ENCODE results near the gene CFAP74. TPM values are rescaled to one million over a fixed set of nuclear protein-coding genes. Genes with fewer than 3 reads are reported as not detected.

Gene CFAP74
- total and polyA plus RNA-seq, 2 experiments from 2014 or later = not detected

DNA sequence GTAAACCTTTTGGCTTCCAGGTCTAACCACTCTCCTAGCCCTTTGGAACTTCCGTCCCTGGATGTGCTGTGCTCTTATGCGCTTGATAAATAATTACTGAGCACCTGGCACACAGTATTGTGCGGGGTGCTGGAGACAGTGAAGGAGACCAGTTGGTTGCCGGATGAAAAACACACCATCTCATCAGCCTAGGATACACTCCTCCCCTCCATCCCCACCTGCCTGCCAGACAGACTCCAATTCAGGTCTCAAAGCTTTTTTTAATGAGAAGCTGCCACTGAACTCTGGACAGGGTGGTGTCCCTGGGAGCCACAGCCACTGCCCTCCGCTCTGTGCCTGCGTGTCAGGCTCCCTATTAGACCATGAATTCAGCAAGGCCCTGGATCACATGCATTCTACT is 121.9 kb downstream of the CFAP74 start:
- Histone ChIP-seq H3K27ac (peak overlapping the region; percentile 21), H2AFZ (no peak overlapping the region), H3K9me2 (replicated peaks; ENCODE audit: insufficient read depth) (no peaks in the 10 kb centered on the region), H3K9me3 (ENCODE audit: low read depth) (no peaks in the 10 kb centered on the region), H3K27me3 (no peaks in the 10 kb centered on the region), H3K36me3 (replicated peaks; ENCODE audit: insufficient read depth, low read depth) (no peaks in the 10 kb centered on the region), H3K79me2 (peaks cover 100% of the 10 kb centered on the region), H4K20me1 (ENCODE audit: insufficient read depth, poor library complexity, severe bottlenecking) (peaks cover 100% of the 10 kb centered on the region), H3K4me2 (peak overlapping the region; percentile 62), H3K4me1 (ENCODE audit: insufficient read depth) (peaks cover 32% of the 10 kb centered on the region), H3K4me3 (no peak overlapping the region)
- no peak for DNase-seq (ENCODE audit: low spot score)
- WGBS (ENCODE audit: low lambda C conversion rate, missing lambda C conversion rate) = 79% methylated on average over 6 of the region's 6 CpGs
- no peak for TF ChIP-seq EZH2 (IDR thresholded peaks at IDR 0.05; ENCODE audit: borderline replicate concordance)
- TF ChIP-seq CTCF (IDR thresholded peaks at IDR 0.05; ENCODE audit: poor library complexity) = no peak
- no peak for TF ChIP-seq EZH2phosphoT487 (IDR thresholded peaks at IDR 0.05; ENCODE audit: low read depth, severe bottlenecking, unreplicated experiment)

DNA sequence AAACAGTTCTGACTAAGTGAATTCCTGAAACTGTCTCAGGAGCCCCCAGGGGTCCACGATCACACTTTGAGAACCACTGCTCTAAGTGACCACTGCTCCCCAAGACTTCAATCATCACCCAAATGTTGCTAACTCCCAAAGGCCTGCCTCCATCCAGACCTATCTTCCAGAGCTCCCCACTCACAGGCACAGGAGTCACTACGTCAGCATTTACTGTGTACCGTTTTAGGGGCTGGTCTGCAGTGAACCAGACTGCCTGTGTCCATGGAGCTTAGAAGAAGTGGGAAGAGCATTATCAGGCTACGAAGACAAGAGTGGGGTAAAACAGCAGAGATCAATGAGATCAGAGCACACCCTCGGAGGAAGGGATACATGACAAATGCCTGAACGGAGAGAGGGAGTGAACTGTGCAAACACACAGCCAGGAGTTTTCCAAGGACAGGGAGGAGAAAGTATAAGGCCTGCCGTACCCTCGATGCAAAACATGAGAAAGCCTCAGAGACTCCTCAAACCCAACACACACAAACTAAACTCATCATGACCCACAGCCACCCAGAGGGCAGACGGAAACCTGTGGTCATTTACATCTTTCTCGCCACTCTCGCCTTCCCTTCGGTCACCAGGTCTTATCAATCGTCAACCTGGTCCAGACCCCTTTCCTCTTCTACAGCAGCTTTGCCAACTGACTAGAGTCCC is 122.8 kb downstream of the CFAP74 start:
- Histone ChIP-seq H3K4me2 (peak overlapping the region; percentile 62), H4K20me1 (ENCODE audit: insufficient read depth, poor library complexity, severe bottlenecking) (peaks cover 100% of the 10 kb centered on the region), H3K4me1 (ENCODE audit: insufficient read depth) (peaks cover 32% of the 10 kb centered on the region), H3K79me2 (peaks cover 100% of the 10 kb centered on the region), H2AFZ (no peak overlapping the region), H3K27me3 (no peaks in the 10 kb centered on the region), H3K9me3 (ENCODE audit: low read depth) (no peaks in the 10 kb centered on the region), H3K27ac (peak overlapping the region; percentile 21), H3K9me2 (replicated peaks; ENCODE audit: insufficient read depth) (no peaks in the 10 kb centered on the region), H3K4me3 (no peak overlapping the region), H3K36me3 (replicated peaks; ENCODE audit: insufficient read depth, low read depth) (no peaks in the 10 kb centered on the region)
- WGBS (ENCODE audit: low lambda C conversion rate, missing lambda C conversion rate) = 58% methylated on average over 13 of the region's 13 CpGs
- no peak for DNase-seq (ENCODE audit: low spot score)
- no peak for TF ChIP-seq EZH2 (IDR thresholded peaks at IDR 0.05; ENCODE audit: borderline replicate concordance)
- no peak for TF ChIP-seq EZH2phosphoT487 (IDR thresholded peaks at IDR 0.05; ENCODE audit: low read depth, severe bottlenecking, unreplicated experiment)
- no peak for TF ChIP-seq CTCF (IDR thresholded peaks at IDR 0.05; ENCODE audit: poor library complexity)

DNA sequence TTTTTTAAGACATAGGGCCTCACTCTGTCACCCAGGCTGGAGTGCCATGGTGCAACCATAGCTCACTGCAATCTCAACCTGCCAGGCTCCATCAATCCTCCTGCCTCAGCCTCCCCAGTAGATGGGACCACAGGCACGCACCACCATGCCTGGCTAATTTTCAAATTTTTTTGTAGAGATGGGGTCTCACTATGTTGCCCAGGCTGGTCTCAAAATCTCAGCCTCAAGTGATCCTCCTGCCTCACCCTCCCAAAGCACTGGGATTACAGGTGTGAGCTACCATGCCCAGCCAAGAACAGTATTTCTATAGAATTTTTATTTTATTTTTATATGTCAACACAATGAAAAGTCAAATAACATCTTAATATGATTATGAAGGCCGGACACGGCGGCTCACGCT is 123.6 kb downstream of the CFAP74 start:
- Histone ChIP-seq H3K4me1 (ENCODE audit: insufficient read depth) (peaks cover 32% of the 10 kb centered on the region), H3K9me3 (ENCODE audit: low read depth) (no peaks in the 10 kb centered on the region), H4K20me1 (ENCODE audit: insufficient read depth, poor library complexity, severe bottlenecking) (peaks cover 100% of the 10 kb centered on the region), H3K79me2 (peaks cover 100% of the 10 kb centered on the region), H3K4me3 (no peak overlapping the region), H3K4me2 (no peak overlapping the region), H3K9me2 (replicated peaks; ENCODE audit: insufficient read depth) (no peaks in the 10 kb centered on the region), H3K36me3 (replicated peaks; ENCODE audit: insufficient read depth, low read depth) (no peaks in the 10 kb centered on the region), H3K27ac (no peak overlapping the region), H2AFZ (no peak overlapping the region), H3K27me3 (no peaks in the 10 kb centered on the region)
- DNase-seq (ENCODE audit: low spot score) = no peak
- no peak for TF ChIP-seq EZH2phosphoT487 (IDR thresholded peaks at IDR 0.05; ENCODE audit: low read depth, severe bottlenecking, unreplicated experiment)
- no peak for TF ChIP-seq CTCF (IDR thresholded peaks at IDR 0.05; ENCODE audit: poor library complexity)
- TF ChIP-seq EZH2 (IDR thresholded peaks at IDR 0.05; ENCODE audit: borderline replicate concordance) = no peak
- WGBS (ENCODE audit: low lambda C conversion rate, missing lambda C conversion rate) = 97% methylated on average over 5 of the region's 5 CpGs
